Trophoblast cell (in vitro differentiated cells and primary cell): ENCODE data around the gene TUBB2B.

ENCODE experiments used
- DNase-seq, 2 donors: peaks; one replicate each; pipeline ENCODE4 v3.0.0-alpha.2; 2016
- H2AFZ ChIP-seq: 2 replicates; pipeline ENCODE4 v1.6.1; 2013; ENCODE audit warnings: low read length, moderate library complexity, mild to moderate bottlenecking; ENCODE audit not compliant: insufficient read depth, poor library complexity
- H2AK5ac ChIP-seq: 2 replicates; pipeline ENCODE4 v1.6.1; 2013; ENCODE audit warnings: mild to moderate bottlenecking, low read length
- H2BK120ac ChIP-seq: 2 replicates; pipeline ENCODE4 v1.6.1; 2013; ENCODE audit warnings: low read length, mild to moderate bottlenecking, moderate library complexity; ENCODE audit not compliant: insufficient read depth, poor library complexity
- H2BK12ac ChIP-seq: 2 replicates; pipeline ENCODE4 v1.6.1; 2013; ENCODE audit warnings: mild to moderate bottlenecking, low read length, moderate library complexity
- H2BK5ac ChIP-seq: 2 replicates; pipeline ENCODE4 v1.6.1; 2013; ENCODE audit warnings: low read length, low read depth, moderate library complexity, mild to moderate bottlenecking; ENCODE audit not compliant: poor library complexity
- H3K14ac ChIP-seq: 2 replicates; pipeline ENCODE4 v1.6.1; 2013; ENCODE audit warnings: mild to moderate bottlenecking, low read length
- H3K18ac ChIP-seq: 2 replicates; pipeline ENCODE4 v1.6.1; 2013; ENCODE audit warnings: mild to moderate bottlenecking, low read length
- H3K23ac ChIP-seq: 2 replicates; pipeline ENCODE4 v1.6.1; 2013; ENCODE audit warnings: low read length
- H3K27ac ChIP-seq: 2 replicates; pipeline ENCODE4 v1.5.1; 2013; ENCODE audit warnings: low read depth, mild to moderate bottlenecking, inconsistent platforms, low read length, moderate library complexity
- H3K27me3 ChIP-seq: 2 replicates; pipeline ENCODE4 v1.6.1; 2013; ENCODE audit warnings: inconsistent platforms, mild to moderate bottlenecking, low read length, moderate library complexity; ENCODE audit not compliant: insufficient read depth
- H3K36me3 ChIP-seq, 2 experiments: 1 replicate in 1 of 2; 2 replicates in 1 of 2; pipeline ENCODE4 v1.6.1; 2013; ENCODE audit warnings: low read length in 2 of 2, mild to moderate bottlenecking in 2 of 2, moderate library complexity in 1 of 2; ENCODE audit not compliant: insufficient read depth in 2 of 2, control insufficient read depth in 1 of 2
- H3K4ac ChIP-seq: 2 replicates; pipeline ENCODE4 v1.6.1; 2013; ENCODE audit warnings: low read depth, mild to moderate bottlenecking, low read length, moderate library complexity
- H3K4me1 ChIP-seq, 2 experiments: 1 replicate in 1 of 2; 2 replicates in 1 of 2; pipeline ENCODE4 v1.6.1; 2013; ENCODE audit warnings: low read length in 2 of 2, mild to moderate bottlenecking in 2 of 2, moderate library complexity in 1 of 2; ENCODE audit not compliant: insufficient read depth in 2 of 2, control insufficient read depth in 1 of 2
- H3K4me2 ChIP-seq: 2 replicates; pipeline ENCODE4 v1.6.1; 2013; ENCODE audit warnings: inconsistent platforms, mild to moderate bottlenecking, low read length, moderate library complexity
- H3K4me3 ChIP-seq: 2 replicates; pipeline ENCODE4 v1.5.1; 2013; ENCODE audit warnings: mild to moderate bottlenecking, low read depth, low read length, inconsistent platforms
- H3K79me1 ChIP-seq: one replicate; pipeline ENCODE4 v1.6.1; 2013; ENCODE audit warnings: low read length
- H3K79me2 ChIP-seq: 2 replicates; pipeline ENCODE4 v1.6.1; 2013; ENCODE audit warnings: low read length, mild to moderate bottlenecking; ENCODE audit not compliant: control insufficient read depth, insufficient read depth, poor library complexity
- H3K9ac ChIP-seq: 2 replicates; pipeline ENCODE4 v1.6.1; 2013; ENCODE audit warnings: mild to moderate bottlenecking, low read length
- H3K9me3 ChIP-seq: 2 replicates; pipeline ENCODE4 v1.6.1; 2013; ENCODE audit warnings: low read depth, mild to moderate bottlenecking, control low read depth, inconsistent platforms, low read length; ENCODE audit not compliant: insufficient read depth
- H4K12ac ChIP-seq: 2 replicates; pipeline ENCODE4 v1.6.1; 2013; ENCODE audit warnings: low read depth, mild to moderate bottlenecking, low read length, moderate library complexity
- H4K8ac ChIP-seq: 2 replicates; pipeline ENCODE4 v1.6.1; 2013; ENCODE audit warnings: low read depth, mild to moderate bottlenecking, low read length, moderate library complexity
- H4K91ac ChIP-seq: one replicate; pipeline ENCODE4 v1.6.1; 2013; ENCODE audit warnings: low read depth, mild to moderate bottlenecking, low read length, moderate library complexity
- WGBS: extraction: QIAGEN DNeasy Blood & Tissue Kit; methylation state at CpG from one replicate; pipeline ENCODE4 v1.1.7; 2013; ENCODE audit warnings: missing lambda C conversion rate; ENCODE audit not compliant: insufficient read length, insufficient coverage; ENCODE audit errors: extremely low coverage; 5-methylcytosine and 5-hydroxymethylcytosine counted together

The TUBB2B gene

GRCh38 chr6:3264356-3264755 lies 36.9 kb upstream of the TUBB2B start:
- H3K23ac ChIP-seq: no peak overlapping the region
- H3K36me3 ChIP-seq: peaks cover 15 to 18% of the 10 kb centered on the region in 2 experiments
- no peak overlapping the region for H4K91ac ChIP-seq
- no peak overlapping the region for H3K4ac ChIP-seq
- no peak overlapping the region for H3K14ac ChIP-seq
- H4K8ac ChIP-seq: no peak overlapping the region
- no peak overlapping the region for H2BK120ac ChIP-seq
- no peak overlapping the region for H3K27ac ChIP-seq
- H3K9me3 ChIP-seq: peaks cover 3% of the 10 kb centered on the region
- H3K9ac ChIP-seq: no peak overlapping the region
- H3K4me3 ChIP-seq: no peak overlapping the region
- no peak overlapping the region for H2BK12ac ChIP-seq
- H3K27me3 ChIP-seq: no peaks in the 10 kb centered on the region
- no peaks in the 10 kb centered on the region for H3K79me2 ChIP-seq
- no peaks in the 10 kb centered on the region for H3K79me1 ChIP-seq
- no peak overlapping the region for H2AFZ ChIP-seq
- no peak overlapping the region for H2AK5ac ChIP-seq
- H2BK5ac ChIP-seq: no peak overlapping the region
- peaks cover 0 to 2% of the 10 kb centered on the region in 2 experiments for H3K4me1 ChIP-seq
- peak in 1 of 2 donors; percentile 9 for DNase-seq
- H3K4me2 ChIP-seq: no peak overlapping the region
- H3K18ac ChIP-seq: no peak overlapping the region
- H4K12ac ChIP-seq: no peak overlapping the region
- WGBS: no CpG with 5 or more reads among the region's 3 CpGs

- Histone ChIP-seq H3K4me3 (no peak overlapping the region), H3K4me2 (no peak overlapping the region), H2AFZ (no peak overlapping the region), H3K27me3 (no peaks in the 10 kb centered on the region), H3K4ac (no peak overlapping the region), H4K12ac (no peak overlapping the region), H2BK12ac (no peak overlapping the region), H3K14ac (no peak overlapping the region), H3K27ac (no peak overlapping the region), H3K23ac (no peak overlapping the region), H3K9me3 (peaks cover 3% of the 10 kb centered on the region), H3K79me1 (peaks cover 2% of the 10 kb centered on the region), H2AK5ac (no peak overlapping the region), H3K79me2 (no peaks in the 10 kb centered on the region), H4K8ac (no peak overlapping the region), H3K18ac (no peak overlapping the region), H3K36me3 (peaks cover 12 to 13% of the 10 kb centered on the region in 2 experiments), H3K9ac (no peak overlapping the region), H2BK5ac (no peak overlapping the region), H2BK120ac (no peak overlapping the region), H3K4me1 (peaks cover 2% of the 10 kb centered on the region in 2 experiments), H4K91ac (no peak overlapping the region)
- WGBS: no CpG with 5 or more reads among the region's 6 CpGs
- DNase-seq: no peak
These were observed 35.6 kb upstream of the TUBB2B start for GRCh38 chr6:3263096-3263495.

GRCh38 chr6:3261921-3262320 lies 34.5 kb upstream of the TUBB2B start:
- Histone ChIP-seq H4K91ac (no peak overlapping the region), H3K23ac (no peak overlapping the region), H3K4me3 (no peak overlapping the region), H4K12ac (no peak overlapping the region), H2BK12ac (no peak overlapping the region), H3K9ac (no peak overlapping the region), H3K27ac (no peak overlapping the region), H3K27me3 (no peaks in the 10 kb centered on the region), H2AK5ac (no peak overlapping the region), H3K4ac (no peak overlapping the region), H3K4me2 (no peak overlapping the region), H2AFZ (no peak overlapping the region), H3K14ac (no peak overlapping the region), H3K9me3 (peaks cover 3% of the 10 kb centered on the region), H4K8ac (no peak overlapping the region), H2BK5ac (no peak overlapping the region), H3K79me1 (peaks cover 2% of the 10 kb centered on the region), H3K18ac (no peak overlapping the region), H3K4me1 (peaks cover 2% of the 10 kb centered on the region in 2 experiments), H3K79me2 (no peaks in the 10 kb centered on the region), H2BK120ac (no peak overlapping the region), H3K36me3 (peaks cover 12 to 13% of the 10 kb centered on the region in 2 experiments)
- WGBS: no CpG with 5 or more reads among the region's 8 CpGs
- DNase-seq: no peak

- Histone ChIP-seq H3K4ac (no peak overlapping the region), H3K14ac (no peak overlapping the region), H3K4me2 (no peak overlapping the region), H4K12ac (no peak overlapping the region), H2BK120ac (no peak overlapping the region), H3K79me2 (no peaks in the 10 kb centered on the region), H3K27me3 (no peaks in the 10 kb centered on the region), H3K9me3 (peaks cover 3% of the 10 kb centered on the region), H2BK5ac (no peak overlapping the region), H2AK5ac (no peak overlapping the region), H3K4me3 (no peak overlapping the region), H3K27ac (no peak overlapping the region), H3K79me1 (peaks cover 2% of the 10 kb centered on the region), H3K9ac (no peak overlapping the region), H4K8ac (no peak overlapping the region), H2BK12ac (no peak overlapping the region), H3K36me3 (peaks cover 12 to 13% of the 10 kb centered on the region in 2 experiments), H3K4me1 (peaks cover 2% of the 10 kb centered on the region in 2 experiments), H3K18ac (no peak overlapping the region), H4K91ac (no peak overlapping the region), H2AFZ (no peak overlapping the region), H3K23ac (no peak overlapping the region)
- no peak for DNase-seq
- WGBS: no CpG with 5 or more reads among the region's 6 CpGs
These were observed 34.0 kb upstream of the TUBB2B start for GRCh38 chr6:3261518-3261820.
